Measurements from ENCODE around the gene PTGR2. TPM values are rescaled to one million over a fixed set of nuclear protein-coding genes. Genes with fewer than 3 reads are reported as not detected.

PTGR2 gene
- total RNA-seq, 4 donors from 2014 or later: 9.5 to 26.4 (median 17.2) TPM

- no peak for TF ChIP-seq CTCF (IDR thresholded peaks at IDR 0.05; ENCODE audit: low read depth)
Measured at GRCh38 chr14:73861073-73861472, 9.4 kb downstream of the PTGR2 start.

GRCh38 chr14:73862480-73862879 is 10.8 kb downstream of the PTGR2 start:
- no peak for TF ChIP-seq CTCF (IDR thresholded peaks at IDR 0.05; ENCODE audit: low read depth)

GRCh38 chr14:73863209-73863608 is 11.6 kb downstream of the PTGR2 start:
- no peak for TF ChIP-seq CTCF (IDR thresholded peaks at IDR 0.05; ENCODE audit: low read depth)

GRCh38 chr14:73865534-73866113 is 14.0 kb downstream of the PTGR2 start:
- no peak for TF ChIP-seq CTCF (IDR thresholded peaks at IDR 0.05; ENCODE audit: low read depth)

GRCh38 chr14:73870525-73871235 is 19.0 kb downstream of the PTGR2 start:
- no peak for TF ChIP-seq CTCF (IDR thresholded peaks at IDR 0.05; ENCODE audit: low read depth)

- TF ChIP-seq CTCF (IDR thresholded peaks at IDR 0.05; ENCODE audit: low read depth): no peak
Measured at GRCh38 chr14:73873660-73874059, 22.0 kb downstream of the PTGR2 start.

- no peak for TF ChIP-seq CTCF (IDR thresholded peaks at IDR 0.05; ENCODE audit: low read depth)
Measured at GRCh38 chr14:73877790-73878189, 26.2 kb downstream of the PTGR2 start.

All from subcutaneous adipose tissue (tissue), 4 donors.